ENCODE results near the gene TIGAR. TPM values are rescaled to one million over a fixed set of nuclear protein-coding genes. Genes with fewer than 3 reads are reported as not detected.
A peak's percentile ranks its signal among the peaks of the same experiment; 100 is the strongest.

The TIGAR gene
- total RNA-seq, 1 experiment from 2014 or later, result 42.7 TPM

- TF ChIP-seq, protein P1, sequence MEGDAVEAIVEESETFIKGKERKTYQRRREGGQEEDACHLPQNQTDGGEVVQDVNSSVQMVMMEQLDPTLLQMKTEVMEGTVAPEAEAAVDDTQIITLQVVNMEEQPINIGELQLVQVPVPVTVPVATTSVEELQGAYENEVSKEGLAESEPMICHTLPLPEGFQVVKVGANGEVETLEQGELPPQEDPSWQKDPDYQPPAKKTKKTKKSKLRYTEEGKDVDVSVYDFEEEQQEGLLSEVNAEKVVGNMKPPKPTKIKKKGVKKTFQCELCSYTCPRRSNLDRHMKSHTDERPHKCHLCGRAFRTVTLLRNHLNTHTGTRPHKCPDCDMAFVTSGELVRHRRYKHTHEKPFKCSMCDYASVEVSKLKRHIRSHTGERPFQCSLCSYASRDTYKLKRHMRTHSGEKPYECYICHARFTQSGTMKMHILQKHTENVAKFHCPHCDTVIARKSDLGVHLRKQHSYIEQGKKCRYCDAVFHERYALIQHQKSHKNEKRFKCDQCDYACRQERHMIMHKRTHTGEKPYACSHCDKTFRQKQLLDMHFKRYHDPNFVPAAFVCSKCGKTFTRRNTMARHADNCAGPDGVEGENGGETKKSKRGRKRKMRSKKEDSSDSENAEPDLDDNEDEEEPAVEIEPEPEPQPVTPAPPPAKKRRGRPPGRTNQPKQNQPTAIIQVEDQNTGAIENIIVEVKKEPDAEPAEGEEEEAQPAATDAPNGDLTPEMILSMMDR (IDR thresholded peaks at IDR 0.05; ENCODE audit: insufficient read depth in 1 of 2, low read depth in 1 of 2, low read length in 1 of 2, severe bottlenecking in 1 of 2, unreplicated experiment in 1 of 2), result no peak
- H3K27ac Mint-ChIP-seq (ENCODE audit: unreplicated experiment), result no peak overlapping the region
- no TSS peak for BruUV-seq (replicated peaks)
- peaks cover 25% of the 10 kb centered on the region for H3K36me3 Mint-ChIP-seq (ENCODE audit: insufficient read depth, unreplicated experiment)
- intact Hi-C loops (cut with micrococcal nuclease; ENCODE audit: unreplicated experiment), result no loop called here
- no peak overlapping the region for H3K4me3 Mint-ChIP-seq (ENCODE audit: unreplicated experiment)
- CTCF ChIA-PET, result no interaction called here
- peaks cover 19% of the 10 kb centered on the region for H3K4me1 Mint-ChIP-seq (ENCODE audit: low read depth, unreplicated experiment)
- Histone ChIP-seq H3K36me3 (ENCODE audit: control insufficient read depth, insufficient read depth, low read length) (no peaks in the 10 kb centered on the region), H3K9me3 (no peaks in the 10 kb centered on the region), H3K4me3 (ENCODE audit: low read depth, low read length) (no peak overlapping the region), H3K4me1 (peaks cover 25% of the 10 kb centered on the region), H3K27me3 (replicated peaks; ENCODE audit: control insufficient read depth, insufficient read depth, low read length) (no peaks in the 10 kb centered on the region)
- no peaks in the 10 kb centered on the region for H3K9me3 Mint-ChIP-seq (ENCODE audit: unreplicated experiment)
- H3K27me3 Mint-ChIP-seq (ENCODE audit: insufficient read depth, unreplicated experiment), result no peaks in the 10 kb centered on the region
- POLR2A ChIA-PET, result no interaction called here
- DNase-seq, result no peak
Observed at GRCh38 chr12:4312251-4312650, 8.8 kb upstream of the TIGAR start.

- Histone ChIP-seq H3K4me1 (peaks cover 15% of the 10 kb centered on the region), H3K9me3 (no peaks in the 10 kb centered on the region), H3K27me3 (replicated peaks; ENCODE audit: control insufficient read depth, insufficient read depth, low read length) (no peaks in the 10 kb centered on the region), H3K36me3 (ENCODE audit: control insufficient read depth, insufficient read depth, low read length) (no peaks in the 10 kb centered on the region), H3K4me3 (ENCODE audit: low read depth, low read length) (peak overlapping the region; percentile 56)
- peak in 1 of 2 experiments; percentile 81 for DNase-seq
- POLR2A ChIA-PET, result interaction anchor here (0.6 kb wide), 1 partner anchor 289 kb away, joined by 5 read pairs; no protein-coding TSS in a partner anchor
- H3K27ac Mint-ChIP-seq (ENCODE audit: unreplicated experiment), result peak overlapping the region; percentile 91
- TF ChIP-seq, protein P1 (IDR thresholded peaks at IDR 0.05; ENCODE audit: insufficient read depth in 1 of 2, low read depth in 1 of 2, low read length in 1 of 2, severe bottlenecking in 1 of 2, unreplicated experiment in 1 of 2), result no peak
- peak overlapping the region; percentile 89 for H3K4me3 Mint-ChIP-seq (ENCODE audit: unreplicated experiment)
- CTCF ChIA-PET, result interaction anchor here (0.7 to 1.0 kb wide), 3 partner anchors 12 to 120 kb away, joined by 3 read pairs; no protein-coding TSS in a partner anchor
- H3K36me3 Mint-ChIP-seq (ENCODE audit: insufficient read depth, unreplicated experiment), result peaks cover 33% of the 10 kb centered on the region
- TSS peak; percentile 97 for BruUV-seq (replicated peaks)
- intact Hi-C loops (cut with micrococcal nuclease; ENCODE audit: unreplicated experiment), result loop anchor here (1.0 kb wide), 1 partner anchor 12 kb away; no protein-coding TSS in a partner anchor
- H3K4me1 Mint-ChIP-seq (ENCODE audit: low read depth, unreplicated experiment), result peaks cover 16% of the 10 kb centered on the region
- no peaks in the 10 kb centered on the region for H3K27me3 Mint-ChIP-seq (ENCODE audit: insufficient read depth, unreplicated experiment)
- no peaks in the 10 kb centered on the region for H3K9me3 Mint-ChIP-seq (ENCODE audit: unreplicated experiment)
Observed at GRCh38 chr12:4320497-4320852, 538 bp upstream of the TIGAR start.

GRCh38 chr12:4322726-4323125 is 1.7 kb downstream of the TIGAR start:
- H3K4me3 ChIP-seq (ENCODE audit: low read depth, low read length), result no peak overlapping the region

More at GRCh38 chr12:4322726-4323125, 1.7 kb downstream of the TIGAR start:
- CTCF ChIA-PET, result interaction anchor here (1.2 to 1.4 kb wide), 2 partner anchors 15 to 46 kb away, joined by 3 read pairs; no protein-coding TSS in a partner anchor
- H3K9me3 Mint-ChIP-seq (ENCODE audit: unreplicated experiment), result no peaks in the 10 kb centered on the region
- H3K27me3 Mint-ChIP-seq (ENCODE audit: insufficient read depth, unreplicated experiment), result no peaks in the 10 kb centered on the region
- H3K4me1 Mint-ChIP-seq (ENCODE audit: low read depth, unreplicated experiment), result peaks cover 16% of the 10 kb centered on the region
- Histone ChIP-seq H3K4me1 (peaks cover 15% of the 10 kb centered on the region), H3K9me3 (no peaks in the 10 kb centered on the region), H3K27me3 (replicated peaks; ENCODE audit: control insufficient read depth, insufficient read depth, low read length) (no peaks in the 10 kb centered on the region), H3K36me3 (ENCODE audit: control insufficient read depth, insufficient read depth, low read length) (no peaks in the 10 kb centered on the region)
- no TSS peak for BruUV-seq (replicated peaks)
- POLR2A ChIA-PET, result no interaction called here
- TF ChIP-seq, protein P1 (IDR thresholded peaks at IDR 0.05; ENCODE audit: insufficient read depth in 1 of 2, low read depth in 1 of 2, low read length in 1 of 2, severe bottlenecking in 1 of 2, unreplicated experiment in 1 of 2), result no peak
- DNase-seq, result no peak
- peaks cover 42% of the 10 kb centered on the region for H3K36me3 Mint-ChIP-seq (ENCODE audit: insufficient read depth, unreplicated experiment)
- H3K27ac Mint-ChIP-seq (ENCODE audit: unreplicated experiment), result no peak overlapping the region
- intact Hi-C loops (cut with micrococcal nuclease; ENCODE audit: unreplicated experiment), result no loop called here
- H3K4me3 Mint-ChIP-seq (ENCODE audit: unreplicated experiment), result peak overlapping the region; percentile 89

Data from Caco-2 (cell line).